Caco-2 (cell line): ENCODE measurements around the gene FBXO21. TPM values are rescaled to one million over a fixed set of nuclear protein-coding genes. Genes with fewer than 3 reads are reported as not detected.
"Not testable (repeated sequence)": the region's sequence is repeated elsewhere in the genome, so short reads cannot be mapped to it uniquely, and the experiment has no call there.

ENCODE experiments used
- BruUV-seq: library from RNA; stranded (reverse); fragments of 400-500 nt; replicated peaks from 2 replicates; lab custom pipeline; 2021; lab: Mats Ljungman, UMichigan
- CTCF ChIA-PET: fragments of 300-600 bp; sonication (Branson Sonifier 250); formaldehyde crosslinking; loops from one replicate; lab custom pipeline; 2022; ENCODE audit warnings: antibody characterized with exemption; lab: Charles Lee
- POLR2A ChIA-PET: fragments of 300-600 bp; sonication (Branson Sonifier 250); formaldehyde crosslinking; loops from one replicate; lab custom pipeline; 2022; ENCODE audit warnings: antibody characterized with exemption; lab: Charles Lee
- DNase-seq, 2 experiments: peaks; one replicate each; pipeline versions ENCODE4 v3.0.0 to v3.0.0-alpha.2; 2020 to 2022
- H3K27me3 ChIP-seq: replicated peaks from 2 replicates; pipeline ENCODE4 v1.6.0; 2011; ENCODE audit warnings: low read length; ENCODE audit not compliant: control insufficient read depth, insufficient read depth
- H3K36me3 ChIP-seq: 2 replicates; pipeline ENCODE4 v1.5.1; 2011; ENCODE audit warnings: low read length; ENCODE audit not compliant: control insufficient read depth, insufficient read depth
- H3K4me1 ChIP-seq: fragments of 250-450 bp; sonication (Bioruptor Pico); 2 replicates; pipeline ENCODE4 v1.5.1; 2020; ENCODE audit warnings: mild to moderate bottlenecking
- H3K4me3 ChIP-seq: 2 replicates; pipeline ENCODE4 v1.5.1; 2011; ENCODE audit warnings: low read depth, mild to moderate bottlenecking, control low read depth, low read length
- H3K9me3 ChIP-seq: fragments of 250-450 bp; sonication (Bioruptor Pico); 2 replicates; pipeline ENCODE4 v1.5.1; 2020; ENCODE audit warnings: mild to moderate bottlenecking, moderate library complexity
- H3K27ac Mint-ChIP-seq: one replicate; pipeline ENCODE4 v1.8.0; 2022; ENCODE audit warnings: mixed read lengths; ENCODE audit not compliant: unreplicated experiment
- H3K27me3 Mint-ChIP-seq: one replicate; pipeline ENCODE4 v1.8.0; 2022; ENCODE audit warnings: mixed read lengths; ENCODE audit not compliant: insufficient read depth, unreplicated experiment
- H3K36me3 Mint-ChIP-seq: one replicate; pipeline ENCODE4 v1.8.0; 2022; ENCODE audit warnings: mild to moderate bottlenecking, mixed read lengths; ENCODE audit not compliant: insufficient read depth, unreplicated experiment
- H3K4me1 Mint-ChIP-seq: one replicate; pipeline ENCODE4 v1.8.0; 2022; ENCODE audit warnings: low read depth, mixed read lengths; ENCODE audit not compliant: unreplicated experiment
- H3K4me3 Mint-ChIP-seq: one replicate; pipeline ENCODE4 v1.8.0; 2022; ENCODE audit warnings: mild to moderate bottlenecking, moderate library complexity, mixed read lengths; ENCODE audit not compliant: unreplicated experiment
- H3K9me3 Mint-ChIP-seq: one replicate; pipeline ENCODE4 v1.8.0; 2022; ENCODE audit warnings: mixed read lengths; ENCODE audit not compliant: unreplicated experiment
- CTCF ChIP-seq, 2 experiments: fragments of 200-600 bp in 1 of 2; IDR thresholded peaks; 1 replicate in 1 of 2; 2 replicates in 1 of 2; pipeline versions ENCODE4 v1.5.1 to v1.8.0; 2011 to 2022; ENCODE audit warnings: antibody characterized with exemption in 1 of 2, control low read depth in 1 of 2, inconsistent platforms in 1 of 2, low read depth in 1 of 2, low read length in 1 of 2, mild to moderate bottlenecking in 1 of 2, moderate library complexity in 1 of 2; ENCODE audit not compliant: insufficient read depth in 1 of 2, severe bottlenecking in 1 of 2, unreplicated experiment in 1 of 2
- intact Hi-C: fragments of 100-400 bp; cut with micrococcal nuclease; formaldehyde crosslinking; loops from one replicate; pipeline ENCODE4 v1.10.0; 2022; ENCODE audit not compliant: unreplicated experiment
- total RNA-seq: library from RNA; stranded (reverse); gene quantifications from 2 replicates; pipeline ENCODE4 v1.2.3, GENCODE V29; 2022

Gene FBXO21
- total RNA-seq, 1 experiment from 2014 or later: 44.5 TPM

- Histone ChIP-seq H3K4me3 (no peak overlapping the region), H3K36me3 (no peaks in the 10 kb centered on the region), H3K9me3 (no peaks in the 10 kb centered on the region), H3K4me1 (peaks cover 6% of the 10 kb centered on the region; the same call in 1 of the 2 replicates), H3K27me3 (no peaks in the 10 kb centered on the region)
- no peak for DNase-seq
- ChIA-PET POLR2A (no interaction called here), CTCF (no interaction called here)
- Mint-ChIP-seq H3K36me3 (no peaks in the 10 kb centered on the region), H3K4me1 (no peaks in the 10 kb centered on the region), H3K9me3 (no peaks in the 10 kb centered on the region), H3K27ac (no peak overlapping the region), H3K4me3 (no peak overlapping the region), H3K27me3 (peaks cover 6% of the 10 kb centered on the region)
- no peak for TF ChIP-seq CTCF (IDR thresholded peaks at IDR 0.05; ENCODE audit: insufficient read depth in 1 of 2, low read depth in 1 of 2, low read length in 1 of 2, severe bottlenecking in 1 of 2, unreplicated experiment in 1 of 2)
- intact Hi-C loops: loop anchor here (5.0 kb wide), 1 partner anchor 55 kb away; no protein-coding TSS in a partner anchor
- no TSS peak for BruUV-seq
These were observed 93.1 kb downstream of the FBXO21 start for GRCh38 chr12:117097159-117097558.

GRCh38 chr12:117096501-117097042 lies 93.7 kb downstream of the FBXO21 start:
- no TSS peak for BruUV-seq
- CTCF ChIA-PET: interaction anchor here (0.6 kb wide), 1 partner anchor 47 kb away, joined by 7 read pairs; no protein-coding TSS in a partner anchor
- Mint-ChIP-seq H3K27me3 (peaks cover 6% of the 10 kb centered on the region), H3K9me3 (no peaks in the 10 kb centered on the region), H3K4me1 (no peaks in the 10 kb centered on the region), H3K27ac (no peak overlapping the region), H3K4me3 (no peak overlapping the region), H3K36me3 (no peaks in the 10 kb centered on the region)
- Histone ChIP-seq H3K4me1 (peaks cover 6% of the 10 kb centered on the region; the same call in 1 of the 2 replicates), H3K9me3 (no peaks in the 10 kb centered on the region), H3K4me3 (no peak overlapping the region), H3K36me3 (no peaks in the 10 kb centered on the region), H3K27me3 (no peaks in the 10 kb centered on the region)
- no peak for TF ChIP-seq CTCF (IDR thresholded peaks at IDR 0.05; ENCODE audit: insufficient read depth in 1 of 2, low read depth in 1 of 2, low read length in 1 of 2, severe bottlenecking in 1 of 2, unreplicated experiment in 1 of 2)
- POLR2A ChIA-PET: no interaction called here
- no peak for DNase-seq
- intact Hi-C loops: loop anchor here (5.0 kb wide), 1 partner anchor 54 kb away; no protein-coding TSS in a partner anchor

DNA sequence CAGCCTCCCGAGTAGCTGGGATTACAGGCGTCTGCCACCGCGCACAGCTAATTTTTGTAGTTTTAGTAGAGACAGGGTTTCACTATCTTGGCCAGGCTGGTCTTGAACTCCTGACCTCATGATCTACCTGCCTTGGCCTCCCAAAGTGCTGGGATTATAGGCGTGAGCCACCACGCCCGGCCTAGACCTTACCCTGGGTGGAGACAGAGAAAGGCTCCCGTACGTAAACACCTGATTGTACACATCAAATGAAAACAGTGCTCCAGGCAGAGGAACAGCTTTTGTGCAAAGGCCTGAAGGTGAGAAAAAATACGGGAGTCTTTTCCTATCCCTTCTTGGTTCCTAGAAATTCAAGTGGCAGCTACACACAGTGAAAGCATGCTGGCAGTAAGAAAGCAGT lies 95.1 kb downstream of the FBXO21 start:
- intact Hi-C loops: loop anchor here (5.0 kb wide), 1 partner anchor 53 kb away; no protein-coding TSS in a partner anchor
- peaks cover 15% of the 10 kb centered on the region for H3K4me1 ChIP-seq
- H3K9me3 ChIP-seq, H3K27me3 Mint-ChIP-seq, POLR2A ChIA-PET, H3K36me3 ChIP-seq, H3K4me3 Mint-ChIP-seq, H3K27ac Mint-ChIP-seq, H3K4me1 Mint-ChIP-seq, H3K4me3 ChIP-seq, CTCF ChIA-PET, H3K36me3 Mint-ChIP-seq, BruUV-seq, H3K9me3 Mint-ChIP-seq, DNase-seq, H3K27me3 ChIP-seq: not testable (repeated sequence)
